Measurements from ENCODE around the gene SUGP1.
"Not testable (repeated sequence)": the region's sequence is repeated elsewhere in the genome, so short reads cannot be mapped to it uniquely, and the experiment has no call there.

Gene SUGP1

GRCh38 chr19:19260417-19261214, 59.7 kb downstream of the SUGP1 start:
- no peak for DNase-seq

GRCh38 chr19:19259741-19260140, 60.6 kb downstream of the SUGP1 start:
- no peak for DNase-seq

GRCh38 chr19:19258589-19259338, 61.5 kb downstream of the SUGP1 start:
- DNase-seq = no peak

GRCh38 chr19:19257836-19258588, 62.3 kb downstream of the SUGP1 start:
- no peak for DNase-seq

- DNase-seq = no peak
Observed at GRCh38 chr19:19257137-19257536, 63.2 kb downstream of the SUGP1 start.

GRCh38 chr19:19256072-19256969, 64.0 kb downstream of the SUGP1 start:
- no peak for DNase-seq

- not testable (repeated sequence) for DNase-seq
Observed at GRCh38 chr19:19253409-19253808, 66.9 kb downstream of the SUGP1 start.

- no peak for DNase-seq
Observed at GRCh38 chr19:19250196-19250801, 70.0 kb downstream of the SUGP1 start.

GRCh38 chr19:19240476-19240875, 79.8 kb downstream of the SUGP1 start:
- DNase-seq = no peak

- no peak for DNase-seq
Observed at GRCh38 chr19:19239675-19240074, 80.6 kb downstream of the SUGP1 start.

GRCh38 chr19:19238126-19238894, 82.0 kb downstream of the SUGP1 start:
- DNase-seq = no peak

GRCh38 chr19:19236173-19236572, 84.1 kb downstream of the SUGP1 start:
- no peak for DNase-seq

GRCh38 chr19:19234220-19234816, 86.0 kb downstream of the SUGP1 start:
- DNase-seq = no peak

- no peak for DNase-seq
Observed at GRCh38 chr19:19232261-19232721, 88.0 kb downstream of the SUGP1 start.

GRCh38 chr19:19230999-19231398, 89.3 kb downstream of the SUGP1 start:
- DNase-seq = no peak

GRCh38 chr19:19229701-19230100, 90.6 kb downstream of the SUGP1 start:
- no peak for DNase-seq

GRCh38 chr19:19227217-19227616, 93.1 kb downstream of the SUGP1 start:
- DNase-seq = no peak

GRCh38 chr19:19226663-19227062, 93.6 kb downstream of the SUGP1 start:
- no peak for DNase-seq

- no peak for DNase-seq
Observed at GRCh38 chr19:19226204-19226603, 94.1 kb downstream of the SUGP1 start.
